Measurements from ENCODE around the gene NLK.

- no peak for TF ChIP-seq CTCF (conservative IDR thresholded peaks at IDR 0.05; ENCODE audit: low read depth, low read length)
- TF ChIP-seq EZH2phosphoT487 (IDR thresholded peaks at IDR 0.05; ENCODE audit: borderline replicate concordance, low read length): no peak
- no peak for TF ChIP-seq EZH2 (IDR thresholded peaks at IDR 0.05; ENCODE audit: low read length, unreplicated experiment)
These were observed 148.5 kb downstream of the NLK start for GRCh38 chr17:28191018-28191417.
